ENCODE results near the gene TMEM259. TPM values are rescaled to one million over a fixed set of nuclear protein-coding genes. Genes with fewer than 3 reads are reported as not detected.
A peak's percentile ranks its signal among the peaks of the same experiment; 100 is the strongest.

TMEM259 gene
- polyA plus RNA-seq, 1 donor from 2014 or later, result 82.6 TPM

- Mint-ChIP-seq H3K4me1 (peaks cover 0 to 2% (median 0%) of the 10 kb centered on the region in 3 donors), H3K9me3 (no peaks in the 10 kb centered on the region), H3K27me3 (no peaks in the 10 kb centered on the region), H3K27ac (no peak overlapping the region), H3K4me3 (no peak overlapping the region), H3K36me3 (peaks cover 10% of the 10 kb centered on the region)
Observed at GRCh38 chr19:964761-965694, 55.9 kb downstream of the TMEM259 start.

GRCh38 chr19:964116-964520 lies 56.8 kb downstream of the TMEM259 start:
- Mint-ChIP-seq H3K27me3 (no peaks in the 10 kb centered on the region), H3K4me3 (no peak overlapping the region), H3K36me3 (peaks cover 10% of the 10 kb centered on the region), H3K9me3 (no peaks in the 10 kb centered on the region), H3K4me1 (peaks cover 0 to 4% (median 0%) of the 10 kb centered on the region in 3 donors), H3K27ac (no peak overlapping the region)

GRCh38 chr19:963486-963951 lies 57.4 kb downstream of the TMEM259 start:
- Mint-ChIP-seq H3K36me3 (peaks cover 10% of the 10 kb centered on the region), H3K4me1 (peaks cover 0 to 4% (median 3%) of the 10 kb centered on the region in 3 donors), H3K4me3 (peak overlapping the region in 1 of 4 donors; percentile 65), H3K27ac (no peak overlapping the region), H3K9me3 (no peaks in the 10 kb centered on the region), H3K27me3 (no peaks in the 10 kb centered on the region)

GRCh38 chr19:962683-963400 lies 58.1 kb downstream of the TMEM259 start:
- peaks cover 6% of the 10 kb centered on the region for H3K36me3 Mint-ChIP-seq
- H3K27ac Mint-ChIP-seq, result no peak overlapping the region
- peak overlapping the region in 1 of 4 donors; percentile 65 for H3K4me3 Mint-ChIP-seq
- no peaks in the 10 kb centered on the region for H3K9me3 Mint-ChIP-seq
- H3K27me3 Mint-ChIP-seq, result no peaks in the 10 kb centered on the region
- peaks cover 0 to 4% (median 3%) of the 10 kb centered on the region in 3 donors for H3K4me1 Mint-ChIP-seq

GRCh38 chr19:961866-962620 lies 58.9 kb downstream of the TMEM259 start:
- peak overlapping the region in 1 of 3 donors; percentile 59 for H3K27ac Mint-ChIP-seq
- peaks cover 0 to 6% (median 4%) of the 10 kb centered on the region in 3 donors for H3K4me1 Mint-ChIP-seq
- no peaks in the 10 kb centered on the region for H3K27me3 Mint-ChIP-seq
- H3K4me3 Mint-ChIP-seq, result peak overlapping the region in 2 of 4 donors; percentile 22 to 47
- H3K36me3 Mint-ChIP-seq, result peaks cover 3% of the 10 kb centered on the region
- H3K9me3 Mint-ChIP-seq, result no peaks in the 10 kb centered on the region

- H3K27ac Mint-ChIP-seq, result peak overlapping the region in 1 of 3 donors; percentile 32
- no peak overlapping the region for H3K4me3 Mint-ChIP-seq
- peaks cover 0 to 6% (median 4%) of the 10 kb centered on the region in 3 donors for H3K4me1 Mint-ChIP-seq
- H3K9me3 Mint-ChIP-seq, result no peaks in the 10 kb centered on the region
- no peaks in the 10 kb centered on the region for H3K27me3 Mint-ChIP-seq
- H3K36me3 Mint-ChIP-seq, result peaks cover 3% of the 10 kb centered on the region
Observed at GRCh38 chr19:960601-960938, 60.4 kb downstream of the TMEM259 start.

GRCh38 chr19:960020-960419 lies 60.9 kb downstream of the TMEM259 start:
- Mint-ChIP-seq H3K36me3 (peaks cover 3% of the 10 kb centered on the region), H3K27me3 (no peaks in the 10 kb centered on the region), H3K4me3 (no peak overlapping the region), H3K27ac (peak overlapping the region in 1 of 3 donors; percentile 57), H3K4me1 (peaks cover 0 to 6% (median 2%) of the 10 kb centered on the region in 3 donors), H3K9me3 (no peaks in the 10 kb centered on the region)

Other genes starting within 250 kb of the TMEM259 start
- 163 TPM for gene PTBP1, start 223.7 kb downstream of the TMEM259 start, polyA plus RNA-seq
- gene PLPPR3, start 199.2 kb downstream of the TMEM259 start, polyA plus RNA-seq, result not detected
- gene AZU1, start 193.3 kb downstream of the TMEM259 start, polyA plus RNA-seq, result not detected
- gene PRTN3, start 180.1 kb downstream of the TMEM259 start, polyA plus RNA-seq, result not detected
- not detected for gene ELANE, start 168.8 kb downstream of the TMEM259 start, polyA plus RNA-seq
- gene CFD, start 161.5 kb downstream of the TMEM259 start, polyA plus RNA-seq, result 6.3 TPM
- gene MED16, start 127.9 kb downstream of the TMEM259 start, polyA plus RNA-seq, result 138 TPM
- gene RNU6-9, start 127.6 kb downstream of the TMEM259 start, polyA plus RNA-seq, result not detected
- gene R3HDM4, start 107.9 kb downstream of the TMEM259 start, polyA plus RNA-seq, result 322 TPM
- 3.9 TPM for gene KISS1R, start 103.8 kb downstream of the TMEM259 start, polyA plus RNA-seq
- 4.2 TPM for gene ARID3A, start 95.1 kb downstream of the TMEM259 start, polyA plus RNA-seq
- gene WDR18, start 36.8 kb downstream of the TMEM259 start, polyA plus RNA-seq, result 53.4 TPM
- gene GRIN3B, start 20.7 kb downstream of the TMEM259 start, polyA plus RNA-seq, result not detected
- gene RNU6-2, start 399 bp upstream of the TMEM259 start, polyA plus RNA-seq, result not detected
- gene CNN2, start 5.5 kb upstream of the TMEM259 start, polyA plus RNA-seq, result 596 TPM
- 21.4 TPM for gene ABCA7, start 19.0 kb upstream of the TMEM259 start, polyA plus RNA-seq
- gene ARHGAP45, start 46.0 kb upstream of the TMEM259 start, polyA plus RNA-seq, result 391 TPM
- 237 TPM for gene POLR2E, start 74.3 kb upstream of the TMEM259 start, polyA plus RNA-seq
- 460 TPM for gene GPX4, start 82.9 kb upstream of the TMEM259 start, polyA plus RNA-seq
- gene SBNO2, start 153.1 kb upstream of the TMEM259 start, polyA plus RNA-seq, result 2.1 TPM
- gene STK11, start 184.7 kb upstream of the TMEM259 start, polyA plus RNA-seq, result 14.9 TPM
- gene CBARP, start 216.9 kb upstream of the TMEM259 start, polyA plus RNA-seq, result not detected
- 339 TPM for gene ATP5F1D, start 220.6 kb upstream of the TMEM259 start, polyA plus RNA-seq
- gene MIDN, start 227.5 kb upstream of the TMEM259 start, polyA plus RNA-seq, result 4.8 TPM
- gene CIRBP, start 248.2 kb upstream of the TMEM259 start, polyA plus RNA-seq, result 377 TPM

All from IgD-negative memory B cell (primary cell).